ENCODE results near the gene TCERG1L. TPM values are rescaled to one million over a fixed set of nuclear protein-coding genes. Genes with fewer than 3 reads are reported as not detected.

Gene TCERG1L
- total and polyA plus RNA-seq, 9 of the 15 experiments (the other 6 are each of a cell fraction or from before 2014, with no cell fraction given), result not detected

DNA sequence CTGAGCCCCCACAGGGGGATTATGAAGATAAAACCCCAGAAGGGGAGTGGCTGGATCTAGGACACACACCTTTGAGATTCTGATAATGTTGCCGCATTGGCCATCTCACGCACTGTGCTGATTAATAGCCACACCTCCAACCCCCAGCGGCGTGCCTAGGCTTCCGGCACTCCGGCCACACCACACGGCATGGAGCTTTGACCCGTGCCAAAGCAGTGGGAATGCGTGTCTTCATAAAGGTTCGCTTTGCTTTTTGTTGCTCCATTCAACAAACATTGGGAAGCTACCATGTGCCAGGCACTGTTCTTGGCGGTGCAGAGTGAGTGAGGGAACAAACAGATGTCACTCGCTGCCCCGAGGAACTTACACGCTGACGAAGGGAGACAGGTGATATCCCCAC is 117.6 kb downstream of the TCERG1L start:
- in situ Hi-C loops (cut with MboI) (no loop called here), intact Hi-C loops (cut with micrococcal nuclease) (no loop called here)
- 1% methylated on average over 14 of the region's 15 CpGs for WGBS (ENCODE audit: insufficient coverage, low coverage, missing lambda C conversion rate)
- no peak for ATAC-seq
- H3K9me3 ChIP-seq (replicated peaks; ENCODE audit: control insufficient read depth, insufficient read depth, low read depth, low read length), result no peaks in the 10 kb centered on the region
- FAIRE-seq, result no peak
- H3K27ac ChIP-seq (ENCODE audit: extremely low read depth, low read depth, low read length), result no peak overlapping the region
- POLR2A ChIA-PET, result no interaction called here
- H3K4me3 ChIP-seq, result no peak overlapping the region
- H3K9me1 ChIP-seq (ENCODE audit: control insufficient read depth, insufficient read depth, low read length), result no peaks in the 10 kb centered on the region
- H3K36me3 ChIP-seq (ENCODE audit: control insufficient read depth, insufficient read depth, low read length), result no peaks in the 10 kb centered on the region
- TF ChIP-seq, protein P1, sequence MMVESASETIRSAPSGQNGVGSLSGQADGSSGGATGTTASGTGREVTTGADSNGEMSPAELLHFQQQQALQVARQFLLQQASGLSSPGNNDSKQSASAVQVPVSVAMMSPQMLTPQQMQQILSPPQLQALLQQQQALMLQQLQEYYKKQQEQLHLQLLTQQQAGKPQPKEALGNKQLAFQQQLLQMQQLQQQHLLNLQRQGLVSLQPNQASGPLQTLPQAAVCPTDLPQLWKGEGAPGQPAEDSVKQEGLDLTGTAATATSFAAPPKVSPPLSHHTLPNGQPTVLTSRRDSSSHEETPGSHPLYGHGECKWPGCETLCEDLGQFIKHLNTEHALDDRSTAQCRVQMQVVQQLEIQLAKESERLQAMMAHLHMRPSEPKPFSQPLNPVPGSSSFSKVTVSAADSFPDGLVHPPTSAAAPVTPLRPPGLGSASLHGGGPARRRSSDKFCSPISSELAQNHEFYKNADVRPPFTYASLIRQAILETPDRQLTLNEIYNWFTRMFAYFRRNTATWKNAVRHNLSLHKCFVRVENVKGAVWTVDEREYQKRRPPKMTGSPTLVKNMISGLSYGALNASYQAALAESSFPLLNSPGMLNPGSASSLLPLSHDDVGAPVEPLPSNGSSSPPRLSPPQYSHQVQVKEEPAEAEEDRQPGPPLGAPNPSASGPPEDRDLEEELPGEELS (CRISPR knock-in tag; IDR thresholded peaks at IDR 0.05; ENCODE audit: borderline replicate concordance), result no peak
- TF ChIP-seq CTBP1 (IDR thresholded peaks at IDR 0.05; ENCODE audit: borderline replicate concordance), result no peak
- TF ChIP-seq ZNF408 (CRISPR knock-in tag; IDR thresholded peaks at IDR 0.05; ENCODE audit: low read depth), result no peak
- no peak for TF ChIP-seq ETS2 (tag; IDR thresholded peaks at IDR 0.05; ENCODE audit: borderline replicate concordance, poor library complexity, severe bottlenecking)
- no peak for TF ChIP-seq U2AF1 (optimal IDR thresholded peaks at IDR 0.05; ENCODE audit: low read depth, low read length)
- no peak for TF ChIP-seq TEAD1 (CRISPR knock-in tag; IDR thresholded peaks at IDR 0.05)
- no peak for TF ChIP-seq LCOR (CRISPR knock-in tag; IDR thresholded peaks at IDR 0.05)
- no peak for TF ChIP-seq ZKSCAN3 (CRISPR knock-in tag; IDR thresholded peaks at IDR 0.05)
- H3K9ac ChIP-seq (ENCODE audit: insufficient read depth in 1 of 2, low read depth in 2 of 2, low read length in 2 of 2), result no peak overlapping the region
- no peaks in the 10 kb centered on the region for H3K79me2 ChIP-seq (ENCODE audit: control insufficient read depth, insufficient read depth, low read length)
- no peaks in the 10 kb centered on the region for H4K20me1 ChIP-seq (replicated peaks; ENCODE audit: control insufficient read depth, insufficient read depth, low read length)
- no TSS peak for BruUV-seq (replicated peaks)
- no peak for DNase-seq (ENCODE audit: extremely low read depth in 1 of 4, low spot score in 3 of 4)
- no peak overlapping the region for H2AFZ ChIP-seq (ENCODE audit: low read depth, low read length)
- no peak overlapping the region for H3K4me2 ChIP-seq (ENCODE audit: insufficient read depth, low read length)
- peaks cover 0 to 8% of the 10 kb centered on the region in 2 experiments; a peak in 1 of 5 replicates for H3K27me3 ChIP-seq (ENCODE audit: control insufficient read depth in 2 of 2, insufficient read depth in 2 of 2, low read length in 2 of 2)
- CTCF ChIA-PET (ENCODE audit: low intra/inter-chr PET ratio), result no interaction called here
- no peaks in the 10 kb centered on the region for H3K4me1 ChIP-seq (replicated peaks in 1 of 2; ENCODE audit: control insufficient read depth in 2 of 2, insufficient read depth in 2 of 2, low read length in 2 of 2)
